ENCODE results near the gene COL21A1.

DNA sequence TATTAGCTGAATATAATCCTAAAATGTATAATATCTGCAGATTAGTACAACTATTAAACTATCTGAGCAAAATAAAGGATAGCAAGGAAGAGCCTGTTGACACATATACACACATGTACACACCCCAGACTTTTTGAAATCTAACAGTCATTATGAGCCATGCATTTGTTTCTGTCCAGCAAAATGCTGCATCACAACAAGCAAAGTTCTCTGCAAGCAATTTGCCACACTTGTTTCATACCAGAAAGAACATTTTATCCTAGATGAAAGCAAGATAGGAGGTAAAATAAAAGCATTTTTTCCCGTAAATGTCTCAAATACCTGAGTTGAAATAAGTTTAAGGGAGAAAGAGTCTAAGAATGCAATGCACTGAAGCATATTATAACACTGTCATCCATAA lies 145.2 kb downstream of the COL21A1 start:
- TF ChIP-seq POLR2A (IDR thresholded peaks at IDR 0.05; ENCODE audit: low read length) = no peak
- no peak for TF ChIP-seq GATA1 (IDR thresholded peaks at IDR 0.05; ENCODE audit: low read depth, low read length)
